ENCODE results near the gene PTCH2.
"Not testable (repeated sequence)": the region's sequence is repeated elsewhere in the genome, so short reads cannot be mapped to it uniquely, and the experiment has no call there.

The PTCH2 gene

GRCh38 chr1:44799770-44800584 is 43.1 kb downstream of the PTCH2 start, which contains the start of gene PLK3:
Gene PLK3 (plus strand): TSS chr1:44800377. CDS start chr1:44800464, 87 bp downstream.
- ChIA-PET POLR2A (interaction anchor here (0.5 to 2.3 kb wide), 25 partner anchors 9 to 786 kb away, joined by 3 to 57 read pairs (median 5); partner anchors contain the start of genes AKR1A1, BTBD19, HECTD3 and PTCH2), CTCF (interaction anchor here (0.7 to 5.9 kb wide), 26 partner anchors 9 to 539 kb away, joined by 3 to 98 read pairs (median 4); partner anchors contain the start of genes BEST4, BTBD19, HECTD3 and RNU5D-1)
- TF ChIP-seq, protein P1, sequence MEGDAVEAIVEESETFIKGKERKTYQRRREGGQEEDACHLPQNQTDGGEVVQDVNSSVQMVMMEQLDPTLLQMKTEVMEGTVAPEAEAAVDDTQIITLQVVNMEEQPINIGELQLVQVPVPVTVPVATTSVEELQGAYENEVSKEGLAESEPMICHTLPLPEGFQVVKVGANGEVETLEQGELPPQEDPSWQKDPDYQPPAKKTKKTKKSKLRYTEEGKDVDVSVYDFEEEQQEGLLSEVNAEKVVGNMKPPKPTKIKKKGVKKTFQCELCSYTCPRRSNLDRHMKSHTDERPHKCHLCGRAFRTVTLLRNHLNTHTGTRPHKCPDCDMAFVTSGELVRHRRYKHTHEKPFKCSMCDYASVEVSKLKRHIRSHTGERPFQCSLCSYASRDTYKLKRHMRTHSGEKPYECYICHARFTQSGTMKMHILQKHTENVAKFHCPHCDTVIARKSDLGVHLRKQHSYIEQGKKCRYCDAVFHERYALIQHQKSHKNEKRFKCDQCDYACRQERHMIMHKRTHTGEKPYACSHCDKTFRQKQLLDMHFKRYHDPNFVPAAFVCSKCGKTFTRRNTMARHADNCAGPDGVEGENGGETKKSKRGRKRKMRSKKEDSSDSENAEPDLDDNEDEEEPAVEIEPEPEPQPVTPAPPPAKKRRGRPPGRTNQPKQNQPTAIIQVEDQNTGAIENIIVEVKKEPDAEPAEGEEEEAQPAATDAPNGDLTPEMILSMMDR (IDR thresholded peaks at IDR 0.05; ENCODE audit: control extremely low read depth, extremely low read depth, low read depth, missing control alignments): peak; percentile 94
- DNase-seq (ENCODE audit: extremely low spot score): peak; percentile 99

DNA sequence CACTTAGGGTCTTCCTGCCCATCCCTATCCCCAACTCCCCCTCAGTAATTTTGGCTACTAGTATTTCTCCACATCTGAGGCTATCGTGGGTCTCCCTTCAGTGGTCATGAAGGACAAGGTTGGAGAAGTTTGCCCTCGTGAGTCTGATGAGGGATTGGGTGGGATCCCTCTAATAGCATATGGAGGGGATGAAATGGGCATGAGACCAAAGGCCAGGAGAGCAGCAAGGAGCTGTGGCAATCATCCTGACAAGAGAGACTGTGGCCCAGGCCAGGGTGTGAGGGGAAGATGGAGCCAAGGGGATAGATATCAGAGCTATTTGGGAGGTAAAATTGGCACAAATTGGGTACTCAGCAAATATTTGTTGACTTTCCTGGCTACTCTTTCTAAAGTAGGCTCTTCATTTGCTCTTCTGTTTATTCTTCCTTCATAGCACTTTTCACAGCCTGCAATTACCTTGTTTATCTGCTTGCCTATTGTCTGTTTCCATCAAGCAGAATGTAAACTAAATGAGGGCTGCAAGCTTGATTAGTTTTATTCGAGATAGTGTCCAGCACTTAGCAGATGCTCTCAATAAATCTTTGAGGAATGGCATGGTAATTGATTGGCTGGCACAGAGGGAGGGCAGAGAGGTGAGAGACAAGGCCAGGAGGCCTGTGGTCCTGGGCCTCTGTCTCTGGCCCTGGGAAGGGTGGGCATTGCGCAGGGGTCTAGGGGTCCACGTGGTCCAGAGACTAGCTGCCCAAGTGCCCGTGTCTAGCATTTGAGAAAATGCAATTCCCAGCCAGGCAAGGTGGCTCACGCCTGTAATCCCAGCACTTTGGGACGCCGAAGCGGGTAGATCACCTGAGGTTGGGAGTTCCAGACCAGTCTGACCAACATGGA is 44.3 kb downstream of the PTCH2 start:
- POLR2A ChIA-PET: interaction anchor here (1.0 kb wide), 1 partner anchor 20 kb away, joined by 3 read pairs; no protein-coding TSS in a partner anchor
- CTCF ChIA-PET: interaction anchor here (0.9 to 5.9 kb wide), 8 partner anchors 10 to 70 kb away, joined by 3 to 98 read pairs (median 5); partner anchors contain the start of genes BEST4, BTBD19 and RNU5D-1

DNA sequence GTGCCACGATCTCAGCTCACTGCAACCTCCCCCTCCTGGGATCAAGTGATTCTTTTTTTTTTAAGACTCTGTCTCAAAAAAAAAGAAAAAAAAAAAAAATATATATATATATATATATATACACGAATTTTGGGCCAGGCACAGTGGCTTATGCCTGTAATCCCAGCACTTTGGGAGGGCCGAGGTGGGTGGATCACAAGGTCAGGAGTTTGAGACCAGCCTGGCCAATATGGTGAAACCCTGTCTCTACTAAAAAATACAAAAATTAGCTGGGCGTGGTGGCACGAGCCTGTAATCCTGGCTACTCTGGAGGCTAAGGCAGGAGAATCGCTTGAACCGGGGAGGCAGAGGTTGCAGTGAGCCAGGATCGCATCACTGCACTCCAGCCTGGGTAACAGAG is 45.2 kb downstream of the PTCH2 start:
- ChIA-PET POLR2A (interaction anchor here (1.3 kb wide), 1 partner anchor 21 kb away, joined by 7 read pairs; no protein-coding TSS in a partner anchor), CTCF (interaction anchor here (1.9 to 5.9 kb wide), 2 partner anchors 10 to 67 kb away, joined by 5 to 98 read pairs; partner anchors contain the start of genes BEST4 and RNU5D-1)
- DNase-seq (ENCODE audit: extremely low spot score): not testable (repeated sequence)

More for the DNA sequence above, 44.3 kb downstream of the PTCH2 start:
- DNase-seq (ENCODE audit: extremely low spot score): no peak
- TF ChIP-seq, protein P1 (IDR thresholded peaks at IDR 0.05; ENCODE audit: control extremely low read depth, extremely low read depth, low read depth, missing control alignments): no peak

- ChIA-PET CTCF (interaction anchor here (0.7 to 2.6 kb wide), 28 partner anchors 9 to 776 kb away, joined by 3 to 21 read pairs (median 4); partner anchors contain the start of genes BTBD19, DYNLT4, HECTD3 and PTCH2), POLR2A (interaction anchor here (0.6 to 1.6 kb wide), 5 partner anchors 10 to 287 kb away, joined by 3 to 6 read pairs (median 3); no protein-coding TSS in a partner anchor)
- TF ChIP-seq, protein P1 (IDR thresholded peaks at IDR 0.05; ENCODE audit: control extremely low read depth, extremely low read depth, low read depth, missing control alignments): no peak
- DNase-seq (ENCODE audit: extremely low spot score): no peak
Observed at GRCh38 chr1:44792736-44793502, 50.1 kb downstream of the PTCH2 start.

DNA sequence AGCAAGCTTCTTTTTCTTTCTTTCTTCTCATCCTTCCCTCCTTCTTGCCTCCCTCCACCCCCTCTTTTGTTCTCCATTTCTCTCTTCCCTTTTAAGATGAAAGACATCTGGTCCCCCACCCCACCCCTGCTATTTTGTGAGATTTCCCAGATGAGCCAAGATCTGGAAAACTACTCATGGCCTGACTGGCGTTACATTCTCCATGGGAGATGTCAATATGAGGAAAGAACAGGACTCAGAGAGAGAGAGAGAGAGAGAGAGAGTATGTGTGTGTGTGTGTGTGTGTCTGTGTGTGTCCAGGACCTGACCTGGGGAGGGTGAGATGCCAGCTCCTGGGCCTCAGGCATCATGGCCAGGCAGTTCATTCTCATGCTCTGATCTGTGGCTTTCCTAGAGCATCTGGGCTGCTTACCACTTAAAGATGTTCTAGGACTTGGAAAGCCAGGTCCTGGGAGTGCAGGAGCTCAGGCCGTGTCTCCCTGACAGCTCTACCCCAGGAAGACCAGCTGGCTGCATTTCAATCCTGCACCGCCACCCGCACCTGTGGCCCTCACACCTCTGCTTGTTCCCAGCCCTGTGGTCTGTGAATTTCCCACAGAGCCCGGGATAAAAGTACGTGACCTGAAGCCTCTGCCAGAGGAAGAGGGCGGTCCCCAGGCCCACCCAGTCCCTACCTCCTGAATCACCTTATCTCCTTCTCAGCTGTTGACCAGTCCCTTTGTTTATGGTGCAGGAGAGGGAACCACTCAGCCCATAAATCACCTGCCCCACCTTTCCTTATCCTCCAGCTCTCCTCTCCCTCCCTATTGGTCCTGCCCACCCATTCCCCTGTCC is 51.9 kb downstream of the PTCH2 start:
- no peak for DNase-seq (ENCODE audit: extremely low spot score)

More for the DNA sequence above, 51.9 kb downstream of the PTCH2 start:
- TF ChIP-seq, protein P1 (IDR thresholded peaks at IDR 0.05; ENCODE audit: control extremely low read depth, extremely low read depth, low read depth, missing control alignments): no peak
- ChIA-PET POLR2A (interaction anchor here (0.6 to 3.1 kb wide), 7 partner anchors 9 to 729 kb away, joined by 3 to 13 read pairs (median 11); partner anchors contain the start of genes PLK3 and RPS8), CTCF (interaction anchor here (1.0 to 8.0 kb wide), 8 partner anchors 8 to 702 kb away, joined by 3 to 98 read pairs (median 4); partner anchors contain the start of genes PLK3, RNU5D-1 and RPS8)

Data from GM10248 (cell line).